Right lobe of liver (tissue), 6 donors: ENCODE measurements around the gene LRRC42. TPM values are rescaled to one million over a fixed set of nuclear protein-coding genes. Genes with fewer than 3 reads are reported as not detected.

Experiments
- ATAC-seq, 4 donors: fragments of 200-7000 bp; cut with Tn5 transposase; one replicate each; pipeline ENCODE4 v1.9.1; 2020; ENCODE audit warnings: mild to moderate bottlenecking in 4 of 4, moderate library complexity in 4 of 4
- DNase-seq, 3 donors: peaks; one replicate each; pipeline ENCODE4 v3.0.0-alpha.2; 2020
- H3K27ac ChIP-seq, 3 donors: fragments of 200-600 bp; one replicate each; pipeline ENCODE4 v1.8.0; 2022
- H3K27me3 ChIP-seq, 2 donors: fragments of 200-600 bp; one replicate each; pipeline ENCODE4 v1.8.0; 2022
- H3K36me3 ChIP-seq, 4 donors: fragments of 200-600 bp; sonication (generic) in 1 of 4; one replicate each; pipeline versions ENCODE4 v1.5.1 to v1.8.0; 2017 to 2022; ENCODE audit warnings: control low read depth in 1 of 4
- H3K4me1 ChIP-seq, 4 donors: fragments of 200-600 bp; sonication (generic) in 1 of 4; one replicate each; pipeline versions ENCODE4 v1.5.1 to v1.8.0; 2017 to 2022; ENCODE audit warnings: control low read depth in 1 of 4
- H3K4me3 ChIP-seq, 3 donors: fragments of 200-600 bp; one replicate each; pipeline ENCODE4 v1.8.0; 2022
- H3K9me3 ChIP-seq, 4 donors: fragments of 200-600 bp; sonication (generic) in 1 of 4; one replicate each; pipeline versions ENCODE4 v1.5.1 to v1.8.0; 2017 to 2022; ENCODE audit warnings: control low read depth in 1 of 4
- POLR2A ChIP-seq: fragments of 450-650 bp; IDR thresholded peaks from one replicate; pipeline ENCODE4 v1.6.1; 2017; ENCODE audit warnings: antibody characterized with exemption, mild to moderate bottlenecking
- WGBS: methylation state at CpG from one replicate; pipeline ENCODE4 v1.1.6; 2018; ENCODE audit warnings: low coverage, low lambda C conversion rate; ENCODE audit not compliant: insufficient coverage; ENCODE audit errors: missing lambda C conversion rate; 5-methylcytosine and 5-hydroxymethylcytosine counted together
- intact Hi-C, 2 donors: fragments of 100-400 bp; cut with DNase I; formaldehyde crosslinking; loops; one replicate each; pipeline versions ENCODE4 v1.11.2 to v1.14.1; 2022
- total RNA-seq, 6 experiments: library from RNA; depleted of rRNA in 2 of 6; stranded (reverse); fragments of >200 nt in 2 of 6; fragmentation: NEBNext Ultra II Directional in 3 of 6; extraction: Animal tissue kit (Norgen Biotek cat#: 25700) in 3 of 6; gene quantifications; one replicate each; pipeline versions ENCODE4 v1.1.0 to v1.2.4, GENCODE V29; 2016 to 2023
- TF ChIP-seq, protein P1 (sequence below), 4 donors: fragments of 200-600 bp in 3 of 4; fragments of 450-650 bp in 1 of 4; IDR thresholded peaks; one replicate each; pipeline versions ENCODE4 v1.5.1 to v1.8.0; 2016 to 2022; ENCODE audit warnings: antibody characterized with exemption in 4 of 4, mild to moderate bottlenecking in 2 of 4
- donor health status: DM: no; HTN: yes; CAD: no.
- donor health status: DM: no; HTN: no; CAD: no.
- donor health status: DM: no; HTN: no; CAD: no.
- donor health status: DM: no; HTN: yes; CAD: no.
- donor health status: DM: no; HTN: yes; CAD: no.

Gene LRRC42
- total RNA-seq, 6 experiments from 2014 or later: 9.7 to 19.9 (median 14.8) TPM

DNA sequence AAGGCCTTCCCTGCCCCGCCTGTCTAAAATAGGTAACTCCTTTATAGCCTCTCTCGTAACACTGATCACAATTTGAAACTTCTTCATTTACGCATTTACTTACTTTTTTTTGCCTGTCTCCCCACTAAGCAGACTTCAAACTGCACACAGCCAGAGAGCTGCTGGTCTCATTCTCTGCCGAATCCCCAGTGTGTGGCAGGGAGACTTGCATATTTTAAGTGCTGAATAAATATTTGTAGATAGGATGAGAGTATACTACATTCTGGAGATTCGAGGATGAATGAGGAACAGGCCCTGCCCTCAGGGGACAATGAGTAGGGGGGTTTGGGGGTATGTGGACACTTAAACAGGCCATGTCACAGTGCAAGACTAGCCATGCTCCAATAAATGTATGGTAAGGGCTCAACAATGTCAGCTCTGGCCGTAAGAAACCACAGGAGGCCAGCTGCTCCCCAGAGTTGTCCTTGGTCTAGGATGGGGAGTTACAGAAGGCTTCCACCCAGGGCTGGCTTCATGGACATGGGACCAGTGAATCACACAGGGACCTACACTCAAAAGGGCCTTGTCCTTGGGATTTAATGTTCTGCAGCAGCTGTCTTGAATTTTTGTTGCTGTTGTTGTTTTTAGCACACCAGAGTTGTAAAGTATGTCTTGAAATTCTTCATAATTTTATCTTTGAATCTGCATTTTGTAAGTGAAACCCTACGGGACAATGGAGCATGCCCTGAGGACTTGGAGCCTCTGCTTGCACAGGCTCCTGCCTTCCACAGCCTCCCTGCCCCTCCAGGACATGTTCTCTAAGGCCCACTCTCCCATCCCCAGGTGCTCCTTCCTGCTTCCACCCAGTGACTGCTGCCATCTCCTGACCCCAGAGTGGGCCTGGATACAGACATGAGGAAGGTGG, 43.7 kb upstream of the LRRC42 start:
- 74% methylated on average over 7 of the region's 7 CpGs for WGBS
- Histone ChIP-seq H3K27me3 (no peaks in the 10 kb centered on the region), H3K9me3 (no peaks in the 10 kb centered on the region), H3K27ac (no peak overlapping the region), H3K36me3 (peaks cover 0 to 14% (median 7%) of the 10 kb centered on the region in 4 donors), H3K4me1 (peaks cover 0 to 42% (median 7%) of the 10 kb centered on the region in 4 donors), H3K4me3 (no peak overlapping the region)
- DNase-seq (no peak), ATAC-seq (no peak)
- intact Hi-C loops: no loop called here
- TF ChIP-seq, protein P1, sequence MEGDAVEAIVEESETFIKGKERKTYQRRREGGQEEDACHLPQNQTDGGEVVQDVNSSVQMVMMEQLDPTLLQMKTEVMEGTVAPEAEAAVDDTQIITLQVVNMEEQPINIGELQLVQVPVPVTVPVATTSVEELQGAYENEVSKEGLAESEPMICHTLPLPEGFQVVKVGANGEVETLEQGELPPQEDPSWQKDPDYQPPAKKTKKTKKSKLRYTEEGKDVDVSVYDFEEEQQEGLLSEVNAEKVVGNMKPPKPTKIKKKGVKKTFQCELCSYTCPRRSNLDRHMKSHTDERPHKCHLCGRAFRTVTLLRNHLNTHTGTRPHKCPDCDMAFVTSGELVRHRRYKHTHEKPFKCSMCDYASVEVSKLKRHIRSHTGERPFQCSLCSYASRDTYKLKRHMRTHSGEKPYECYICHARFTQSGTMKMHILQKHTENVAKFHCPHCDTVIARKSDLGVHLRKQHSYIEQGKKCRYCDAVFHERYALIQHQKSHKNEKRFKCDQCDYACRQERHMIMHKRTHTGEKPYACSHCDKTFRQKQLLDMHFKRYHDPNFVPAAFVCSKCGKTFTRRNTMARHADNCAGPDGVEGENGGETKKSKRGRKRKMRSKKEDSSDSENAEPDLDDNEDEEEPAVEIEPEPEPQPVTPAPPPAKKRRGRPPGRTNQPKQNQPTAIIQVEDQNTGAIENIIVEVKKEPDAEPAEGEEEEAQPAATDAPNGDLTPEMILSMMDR (IDR thresholded peaks at IDR 0.05): no peak
- no peak for TF ChIP-seq POLR2A

DNA sequence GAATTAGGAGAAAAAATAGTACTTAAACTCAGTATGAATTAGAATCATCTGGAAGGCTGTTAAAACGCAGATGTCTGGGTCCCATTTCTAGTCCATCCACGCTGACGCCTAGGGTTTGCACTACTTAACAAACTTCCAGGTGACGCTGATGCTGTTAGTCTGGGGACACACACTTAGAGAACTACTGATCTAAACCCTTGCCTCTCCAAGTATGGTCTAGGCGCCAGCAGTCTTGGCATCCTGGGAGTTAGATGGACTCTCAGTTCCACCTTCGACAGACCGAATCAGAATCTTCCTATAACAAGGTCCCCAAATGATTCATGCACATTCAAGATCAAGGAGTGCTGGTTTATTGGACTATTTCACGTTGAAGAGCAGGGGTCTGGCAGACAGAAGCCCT, 40.6 kb upstream of the LRRC42 start:
- no peak for DNase-seq
- no peak overlapping the region for H3K4me3 ChIP-seq
- WGBS: 100% methylated on average over 3 of the region's 8 CpGs
- H3K4me1 ChIP-seq: peaks cover 0 to 22% (median 0%) of the 10 kb centered on the region in 4 donors
- intact Hi-C loops: no loop called here
- ATAC-seq: no peak
- no peak for TF ChIP-seq POLR2A
- TF ChIP-seq, protein P1 (IDR thresholded peaks at IDR 0.05): no peak
- no peak overlapping the region for H3K27ac ChIP-seq
- no peaks in the 10 kb centered on the region for H3K9me3 ChIP-seq
- H3K27me3 ChIP-seq: no peaks in the 10 kb centered on the region
- H3K36me3 ChIP-seq: peaks cover 0 to 14% (median 7%) of the 10 kb centered on the region in 4 donors

DNA sequence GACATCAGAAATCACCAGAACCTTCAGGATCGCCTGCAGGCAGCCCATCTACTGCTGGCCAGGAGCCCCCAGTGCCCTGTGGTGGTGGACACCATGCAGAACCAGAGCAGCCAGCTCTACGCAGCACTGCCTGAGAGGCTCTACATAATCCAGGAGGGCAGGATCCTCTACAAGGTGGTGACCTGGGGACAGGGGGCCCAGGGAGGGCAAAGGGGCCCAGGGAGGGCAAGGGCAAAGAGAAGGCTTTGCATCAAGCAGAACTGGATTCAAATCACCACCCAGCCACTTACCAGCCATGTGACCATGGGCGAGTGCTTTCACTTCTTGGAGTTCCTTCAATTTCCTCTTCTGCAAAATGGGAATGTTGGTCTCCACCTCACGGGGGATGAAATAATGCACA, 40.0 kb upstream of the LRRC42 start:
- intact Hi-C loops: no loop called here
- 79% methylated on average over 2 of the region's 4 CpGs for WGBS
- peaks cover 0 to 17% (median 0%) of the 10 kb centered on the region in 4 donors for H3K4me1 ChIP-seq
- H3K4me3 ChIP-seq: no peak overlapping the region
- no peaks in the 10 kb centered on the region for H3K9me3 ChIP-seq
- no peaks in the 10 kb centered on the region for H3K27me3 ChIP-seq
- H3K27ac ChIP-seq: no peak overlapping the region
- DNase-seq (no peak), ATAC-seq (peak in 1 of 4 donors; percentile 22)
- no peak for TF ChIP-seq POLR2A
- TF ChIP-seq, protein P1 (IDR thresholded peaks at IDR 0.05): no peak
- H3K36me3 ChIP-seq: peaks cover 0 to 14% (median 7%) of the 10 kb centered on the region in 4 donors

DNA sequence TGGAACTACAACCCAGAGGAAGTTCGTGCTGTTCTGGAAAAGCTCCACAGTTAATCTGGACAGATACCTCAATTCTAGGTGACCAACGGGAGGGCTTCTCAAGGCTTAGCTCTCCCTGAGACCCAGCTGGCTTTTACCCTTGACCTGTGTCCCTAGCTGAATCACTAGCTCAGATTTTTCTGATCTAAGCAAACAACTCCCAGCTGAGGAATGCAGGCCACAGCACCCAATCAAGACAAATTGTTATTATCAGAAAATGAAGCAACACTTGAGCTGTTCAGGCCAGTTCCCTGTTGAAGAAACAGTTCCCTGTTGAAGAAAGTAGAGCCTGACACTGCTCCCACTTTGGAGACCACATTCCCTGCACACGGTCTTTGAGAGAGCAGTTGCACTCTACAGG, 36.2 kb upstream of the LRRC42 start:
- no peak overlapping the region for H3K27ac ChIP-seq

More for the DNA sequence above, 36.2 kb upstream of the LRRC42 start:
- WGBS: 66% methylated on average over 3 of the region's 3 CpGs
- Histone ChIP-seq H3K4me3 (no peak overlapping the region), H3K36me3 (peaks cover 0 to 14% (median 7%) of the 10 kb centered on the region in 4 donors), H3K4me1 (peaks cover 0 to 12% (median 0%) of the 10 kb centered on the region in 4 donors), H3K9me3 (no peaks in the 10 kb centered on the region), H3K27me3 (no peaks in the 10 kb centered on the region)
- intact Hi-C loops: no loop called here
- no peak for TF ChIP-seq POLR2A
- TF ChIP-seq, protein P1 (IDR thresholded peaks at IDR 0.05): no peak
- DNase-seq (no peak), ATAC-seq (peak; percentile 25 to 80 (median 50))
